Right lobe of liver (tissue), 6 donors: ENCODE data around the gene NEO1. TPM values are rescaled to one million over a fixed set of nuclear protein-coding genes. Genes with fewer than 3 reads are reported as not detected.

Experiments
- ATAC-seq, 4 donors: fragments of 200-7000 bp; cut with Tn5 transposase; one replicate each; pipeline ENCODE4 v1.9.1; 2020; ENCODE audit warnings: mild to moderate bottlenecking in 4 of 4, moderate library complexity in 4 of 4
- DNase-seq, 3 donors: peaks; one replicate each; pipeline ENCODE4 v3.0.0-alpha.2; 2020
- H3K27ac ChIP-seq, 3 donors: fragments of 200-600 bp; one replicate each; pipeline ENCODE4 v1.8.0; 2022
- H3K27me3 ChIP-seq, 2 donors: fragments of 200-600 bp; one replicate each; pipeline ENCODE4 v1.8.0; 2022
- H3K36me3 ChIP-seq, 4 donors: fragments of 200-600 bp; sonication (generic) in 1 of 4; one replicate each; pipeline versions ENCODE4 v1.5.1 to v1.8.0; 2017 to 2022; ENCODE audit warnings: control low read depth in 1 of 4
- H3K4me1 ChIP-seq, 4 donors: fragments of 200-600 bp; sonication (generic) in 1 of 4; one replicate each; pipeline versions ENCODE4 v1.5.1 to v1.8.0; 2017 to 2022; ENCODE audit warnings: control low read depth in 1 of 4
- H3K4me3 ChIP-seq, 3 donors: fragments of 200-600 bp; one replicate each; pipeline ENCODE4 v1.8.0; 2022
- H3K9me3 ChIP-seq, 4 donors: fragments of 200-600 bp; sonication (generic) in 1 of 4; one replicate each; pipeline versions ENCODE4 v1.5.1 to v1.8.0; 2017 to 2022; ENCODE audit warnings: control low read depth in 1 of 4
- CTCF ChIP-seq, 4 donors: fragments of 200-600 bp in 3 of 4; fragments of 450-650 bp in 1 of 4; IDR thresholded peaks; one replicate each; pipeline versions ENCODE4 v1.5.1 to v1.8.0; 2016 to 2022; ENCODE audit warnings: antibody characterized with exemption in 4 of 4, mild to moderate bottlenecking in 2 of 4
- POLR2A ChIP-seq: fragments of 450-650 bp; IDR thresholded peaks from one replicate; pipeline ENCODE4 v1.6.1; 2017; ENCODE audit warnings: antibody characterized with exemption, mild to moderate bottlenecking
- WGBS: methylation state at CpG from one replicate; pipeline ENCODE4 v1.1.6; 2018; ENCODE audit warnings: low coverage, low lambda C conversion rate; ENCODE audit not compliant: insufficient coverage; ENCODE audit errors: missing lambda C conversion rate; 5-methylcytosine and 5-hydroxymethylcytosine counted together
- intact Hi-C, 2 donors: fragments of 100-400 bp; cut with DNase I; formaldehyde crosslinking; loops; one replicate each; pipeline versions ENCODE4 v1.11.2 to v1.14.1; 2022
- total RNA-seq, 6 experiments: library from RNA; depleted of rRNA in 2 of 6; stranded (reverse); fragments of >200 nt in 2 of 6; fragmentation: NEBNext Ultra II Directional in 3 of 6; extraction: Animal tissue kit (Norgen Biotek cat#: 25700) in 3 of 6; gene quantifications; one replicate each; pipeline versions ENCODE4 v1.1.0 to v1.2.4, GENCODE V29; 2016 to 2023
- donor health status: DM: no; HTN: yes; CAD: no.
- donor health status: DM: no; HTN: no; CAD: no.
- donor health status: DM: no; HTN: no; CAD: no.
- donor health status: DM: no; HTN: yes; CAD: no.
- donor health status: DM: no; HTN: yes; CAD: no.

The NEO1 gene
- total RNA-seq, 6 experiments from 2014 or later = 8.3 to 13.2 (median 10.3) TPM

GRCh38 chr15:73249499-73249898 is 197.2 kb downstream of the NEO1 start:
- Histone ChIP-seq H3K27me3 (no peaks in the 10 kb centered on the region), H3K27ac (no peak overlapping the region), H3K9me3 (no peaks in the 10 kb centered on the region), H3K4me1 (no peaks in the 10 kb centered on the region), H3K4me3 (no peak overlapping the region), H3K36me3 (peaks cover 0 to 11% (median 0%) of the 10 kb centered on the region in 4 donors)
- intact Hi-C loops = no loop called here
- 86% methylated on average over 4 of the region's 4 CpGs for WGBS
- TF ChIP-seq CTCF (IDR thresholded peaks at IDR 0.05) (no peak), POLR2A (no peak)
- ATAC-seq = no peak
- no peak for DNase-seq

- no peak for TF ChIP-seq POLR2A
- no peak for TF ChIP-seq CTCF (IDR thresholded peaks at IDR 0.05)
- Histone ChIP-seq H3K36me3 (peaks cover 0 to 16% (median 0%) of the 10 kb centered on the region in 4 donors), H3K4me1 (no peaks in the 10 kb centered on the region), H3K4me3 (no peak overlapping the region), H3K9me3 (no peaks in the 10 kb centered on the region), H3K27ac (no peak overlapping the region), H3K27me3 (no peaks in the 10 kb centered on the region)
- DNase-seq (no peak), ATAC-seq (no peak)
- intact Hi-C loops = no loop called here
- WGBS = 94% methylated on average over 6 of the region's 6 CpGs
These were observed 202.3 kb downstream of the NEO1 start for GRCh38 chr15:73254598-73254997.

- Histone ChIP-seq H3K27me3 (no peaks in the 10 kb centered on the region), H3K27ac (no peak overlapping the region), H3K4me1 (no peaks in the 10 kb centered on the region), H3K36me3 (peaks cover 0 to 12% (median 0%) of the 10 kb centered on the region in 4 donors), H3K9me3 (no peaks in the 10 kb centered on the region), H3K4me3 (no peak overlapping the region)
- ATAC-seq = no peak
- TF ChIP-seq POLR2A = no peak
- no peak for TF ChIP-seq CTCF (IDR thresholded peaks at IDR 0.05)
- WGBS = 86% methylated on average over 5 of the region's 5 CpGs
- intact Hi-C loops = no loop called here
- DNase-seq = no peak
These were observed 206.2 kb downstream of the NEO1 start for GRCh38 chr15:73258271-73259108.

GRCh38 chr15:73264881-73265280 is 212.6 kb downstream of the NEO1 start:
- no peaks in the 10 kb centered on the region for H3K36me3 ChIP-seq

More at GRCh38 chr15:73264881-73265280, 212.6 kb downstream of the NEO1 start:
- ATAC-seq (no peak), DNase-seq (no peak)
- intact Hi-C loops = no loop called here
- Histone ChIP-seq H3K4me1 (no peaks in the 10 kb centered on the region), H3K4me3 (no peak overlapping the region), H3K9me3 (no peaks in the 10 kb centered on the region), H3K27ac (no peak overlapping the region), H3K27me3 (no peaks in the 10 kb centered on the region)
- 79% methylated on average over 5 of the region's 5 CpGs for WGBS
- TF ChIP-seq CTCF (IDR thresholded peaks at IDR 0.05) (no peak), POLR2A (no peak)
